Bronchial epithelial cell (primary cell): ENCODE data around the gene LRRC59. TPM values are rescaled to one million over a fixed set of nuclear protein-coding genes. Genes with fewer than 3 reads are reported as not detected.
"Not testable (repeated sequence)": the region's sequence is repeated elsewhere in the genome, so short reads cannot be mapped to it uniquely, and the experiment has no call there.

ENCODE experiments used
- DNase-seq: peaks from one replicate; pipeline ENCODE4 v3.0.0-alpha.2; 2010; ENCODE audit warnings: low read depth
- FAIRE-seq: peaks from 2 replicates; lab custom pipeline; 2011; peaks lifted over from hg19 to GRCh38; lab: Jason Lieb, UNC
- H3K27me3 ChIP-seq: 2 replicates; pipeline ENCODE4 v1.5.1; 2011; ENCODE audit warnings: low read length; ENCODE audit not compliant: control insufficient read depth, insufficient read depth
- H3K36me3 ChIP-seq: 2 replicates; pipeline ENCODE4 v1.5.1; 2011; ENCODE audit warnings: low read length; ENCODE audit not compliant: control insufficient read depth, insufficient read depth
- H3K4me3 ChIP-seq: 2 replicates; pipeline ENCODE4 v1.5.1; 2011; ENCODE audit warnings: mild to moderate bottlenecking, low read depth, low read length, control low read depth
- CTCF ChIP-seq: IDR thresholded peaks from 2 replicates; pipeline ENCODE4 v1.5.1; 2011; ENCODE audit warnings: mild to moderate bottlenecking, moderate library complexity, low read length, control low read depth, inconsistent platforms; ENCODE audit not compliant: insufficient read depth, severe bottlenecking
- total RNA-seq: library from RNA; depleted of rRNA; stranded (reverse); fragments of >200 nt; gene quantifications from 2 replicates; pipeline ENCODE4 v1.2.1, GENCODE V29; 2014

The LRRC59 gene
- total RNA-seq, 1 donor from 2014 or later = 235 TPM

GRCh38 chr17:50420419-50421112, 23.2 kb upstream of the LRRC59 start:
- Histone ChIP-seq H3K4me3 (no peak overlapping the region), H3K36me3 (no peaks in the 10 kb centered on the region), H3K27me3 (no peaks in the 10 kb centered on the region)
- no peak for DNase-seq
- no peak for FAIRE-seq
- TF ChIP-seq CTCF = no peak

GRCh38 chr17:50419577-50419976, 22.3 kb upstream of the LRRC59 start:
- H3K4me3 ChIP-seq, FAIRE-seq, H3K36me3 ChIP-seq, H3K27me3 ChIP-seq, DNase-seq: not testable (repeated sequence)

- FAIRE-seq (no peak), DNase-seq (peak; percentile 57)
- H3K36me3 ChIP-seq = no peaks in the 10 kb centered on the region
- TF ChIP-seq CTCF = no peak
- H3K4me3 ChIP-seq = no peak overlapping the region
- H3K27me3 ChIP-seq = no peaks in the 10 kb centered on the region
These were observed 17.5 kb upstream of the LRRC59 start for GRCh38 chr17:50414808-50415207.

GRCh38 chr17:50412188-50412732, 14.9 kb upstream of the LRRC59 start:
- DNase-seq (no peak), FAIRE-seq (no peak)
- Histone ChIP-seq H3K36me3 (no peaks in the 10 kb centered on the region), H3K4me3 (no peak overlapping the region), H3K27me3 (no peaks in the 10 kb centered on the region)
- no peak for TF ChIP-seq CTCF

GRCh38 chr17:50407921-50408320, 10.6 kb upstream of the LRRC59 start:
- FAIRE-seq (no peak), DNase-seq (no peak)
- Histone ChIP-seq H3K36me3 (no peaks in the 10 kb centered on the region), H3K4me3 (no peak overlapping the region), H3K27me3 (no peaks in the 10 kb centered on the region)
- TF ChIP-seq CTCF = no peak

GRCh38 chr17:50406578-50406977, 9.3 kb upstream of the LRRC59 start:
- Histone ChIP-seq H3K36me3 (no peaks in the 10 kb centered on the region), H3K27me3 (no peaks in the 10 kb centered on the region), H3K4me3 (no peak overlapping the region)
- DNase-seq (no peak), FAIRE-seq (no peak)
- no peak for TF ChIP-seq CTCF

- not testable (repeated sequence) for H3K4me3 ChIP-seq, FAIRE-seq, H3K27me3 ChIP-seq, H3K36me3 ChIP-seq, DNase-seq
These were observed 8.0 kb upstream of the LRRC59 start for GRCh38 chr17:50405351-50405750.

- not testable (repeated sequence) for DNase-seq, FAIRE-seq, H3K4me3 ChIP-seq, H3K36me3 ChIP-seq, H3K27me3 ChIP-seq
These were observed 2.3 kb upstream of the LRRC59 start for GRCh38 chr17:50399591-50399990.

- H3K27me3 ChIP-seq, DNase-seq, FAIRE-seq, H3K4me3 ChIP-seq: not testable (repeated sequence)
- peaks cover 10% of the 10 kb centered on the region for H3K36me3 ChIP-seq
These were observed 1.3 kb upstream of the LRRC59 start for GRCh38 chr17:50398672-50399071.
